HTERT RPE-1 (cell line): ENCODE measurements around the gene CEACAM1.
"Not testable (repeated sequence)": the region's sequence is repeated elsewhere in the genome, so short reads cannot be mapped to it uniquely, and the experiment has no call there.

Experiments
- in situ Hi-C: fragments of 300-500 bp; cut with MboI; formaldehyde crosslinking; loops from 4 replicates; pipeline ENCODE4 v1.14.3; 2020; ENCODE audit warnings: low sequenced_read_pairs

CEACAM1 gene

DNA sequence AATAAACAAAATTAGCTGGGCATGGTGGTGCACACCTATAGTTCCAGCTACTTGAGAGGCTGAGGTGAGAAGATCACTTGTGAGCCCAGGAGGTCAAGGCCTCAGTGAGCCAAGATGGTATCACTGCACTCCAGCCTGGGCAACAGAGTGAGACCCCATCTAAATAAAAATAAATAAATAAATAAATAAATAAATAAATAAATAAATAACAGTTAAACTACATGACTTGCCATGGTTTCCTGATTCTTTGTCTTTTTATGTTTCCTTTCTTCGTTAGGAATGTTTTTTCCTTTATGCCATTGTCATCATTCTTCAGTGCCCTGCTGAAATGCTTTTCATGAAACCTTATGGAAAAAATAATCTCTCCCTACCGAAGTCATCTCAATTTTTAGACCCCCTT is 50.3 kb downstream of the CEACAM1 start:
- in situ Hi-C loops: no loop called here

DNA sequence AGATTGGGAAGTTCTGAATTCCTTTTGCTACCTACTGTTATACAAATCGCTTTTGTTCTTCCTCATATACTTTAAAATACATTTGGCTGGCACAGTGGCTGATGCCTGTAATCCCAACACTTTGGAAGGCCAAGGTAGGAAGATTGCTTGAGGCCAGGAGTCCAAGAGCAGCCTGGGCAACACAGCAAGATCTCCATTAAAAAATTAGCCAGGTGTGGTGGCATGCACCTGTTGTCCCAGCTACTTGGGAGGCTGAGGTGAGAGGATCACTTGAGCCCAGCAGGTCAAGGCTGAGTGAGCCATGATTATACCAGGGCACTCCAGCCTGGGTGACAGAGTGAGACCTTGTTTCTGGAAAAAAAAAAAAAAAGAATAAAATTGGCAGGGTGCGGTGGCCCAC is 51.2 kb downstream of the CEACAM1 start:
- in situ Hi-C loops: no loop called here

DNA sequence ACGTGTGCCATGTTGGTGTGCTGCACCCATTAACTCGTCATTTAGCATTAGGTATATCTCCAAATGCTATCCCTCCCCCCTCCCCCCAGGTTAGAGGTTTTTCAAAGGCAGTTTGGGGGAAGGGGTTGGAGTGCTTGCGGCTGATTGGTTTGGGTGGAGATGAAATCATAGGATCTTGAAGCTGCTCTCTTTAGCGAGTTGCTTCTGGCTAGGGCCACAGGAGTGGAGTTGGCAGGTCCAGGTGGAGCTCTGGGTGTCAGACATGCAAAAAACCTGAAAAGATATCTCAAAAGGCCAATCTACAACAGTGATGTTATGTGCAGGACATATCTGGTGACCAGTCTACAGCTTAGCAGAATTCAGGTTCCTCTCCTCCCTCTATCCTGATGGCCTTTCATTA is 52.9 kb downstream of the CEACAM1 start:
- in situ Hi-C loops: no loop called here

- in situ Hi-C loops: no loop called here
Measured at GRCh38 chr19:42474743-42475142, 53.5 kb downstream of the CEACAM1 start.

DNA sequence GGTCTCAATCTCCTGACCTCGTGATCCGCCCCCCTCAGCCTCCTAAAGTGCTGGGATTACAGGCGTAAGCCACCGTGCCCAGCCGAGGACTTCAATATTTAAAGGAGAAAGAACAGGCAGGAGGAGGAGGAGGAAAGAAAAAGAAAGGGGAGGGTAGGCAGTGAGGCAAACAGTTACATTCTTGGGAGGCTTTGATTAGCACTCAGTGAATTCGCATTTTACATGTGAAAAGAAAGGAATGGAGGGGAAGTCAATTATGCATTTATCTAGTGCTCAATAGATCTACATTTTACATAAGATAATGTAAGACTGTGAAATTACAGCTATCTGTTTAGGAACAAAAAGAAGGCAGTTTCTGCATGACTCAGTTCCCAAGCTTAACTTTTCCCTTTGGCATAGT is 54.6 kb downstream of the CEACAM1 start:
- in situ Hi-C loops: no loop called here

DNA sequence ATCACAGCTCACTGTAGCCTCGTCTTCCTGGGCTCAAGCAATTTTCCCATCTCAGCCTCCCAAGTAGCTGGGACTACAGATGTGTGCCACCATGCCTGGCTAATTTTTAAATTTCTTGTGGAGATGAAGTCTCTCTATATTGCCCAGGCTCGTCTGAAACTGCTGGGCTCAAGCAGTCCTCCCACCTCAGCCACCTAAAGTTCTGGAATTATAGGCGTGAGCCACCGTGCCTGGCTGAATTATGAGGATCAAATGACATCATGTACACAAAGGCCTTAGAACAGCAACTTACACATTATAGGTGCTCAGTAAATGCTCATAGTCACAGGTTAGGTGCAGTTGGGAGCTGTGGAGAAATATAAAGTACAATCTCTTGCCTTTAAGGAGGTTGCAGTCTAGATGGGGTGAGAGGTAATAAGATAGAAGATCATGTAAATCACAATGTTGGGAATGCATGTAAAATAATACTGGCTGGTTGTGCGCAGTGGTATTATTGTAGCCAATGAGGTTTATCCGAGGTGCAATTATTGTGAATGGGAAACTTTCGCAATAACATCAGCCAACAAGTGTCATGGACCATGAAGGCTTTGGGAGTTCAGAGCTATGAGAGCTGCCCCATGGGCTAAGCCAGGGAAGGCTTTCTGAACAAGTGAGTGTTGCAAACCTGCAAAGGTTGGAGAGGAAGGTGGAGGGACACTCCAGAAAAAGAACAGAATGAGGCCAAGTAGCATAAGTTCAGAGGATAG is 55.7 kb downstream of the CEACAM1 start:
- in situ Hi-C loops: no loop called here

GRCh38 chr19:42471554-42472249 is 56.6 kb downstream of the CEACAM1 start:
- in situ Hi-C loops: no loop called here

- in situ Hi-C loops: no loop called here
Measured at GRCh38 chr19:42469311-42470235, 58.7 kb downstream of the CEACAM1 start.

DNA sequence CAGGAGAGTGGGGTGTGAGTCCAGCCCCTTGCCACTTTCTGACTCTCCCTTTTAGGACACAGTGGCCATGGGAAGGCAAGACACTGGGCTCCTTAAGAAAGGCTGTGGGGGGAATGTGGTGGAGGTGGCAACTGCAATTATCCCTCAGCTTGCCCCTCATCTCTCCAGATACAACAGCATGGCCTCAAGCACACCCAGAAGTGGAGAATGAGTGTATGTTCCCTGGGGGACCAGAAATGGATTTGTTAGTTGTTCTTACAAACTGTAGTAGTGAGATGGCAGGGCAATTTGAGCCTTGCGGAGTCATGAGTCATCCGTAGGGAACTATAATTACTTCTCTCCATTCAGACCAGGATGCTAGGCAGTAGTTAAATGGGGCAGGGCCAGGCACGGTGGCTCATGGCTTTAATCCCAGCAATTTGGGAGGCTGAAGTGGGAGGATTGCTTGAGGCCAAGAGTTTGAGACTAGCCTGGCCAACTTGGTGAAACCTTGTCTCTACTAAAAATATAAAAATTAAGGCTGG is 59.9 kb downstream of the CEACAM1 start:
- in situ Hi-C loops: no loop called here

DNA sequence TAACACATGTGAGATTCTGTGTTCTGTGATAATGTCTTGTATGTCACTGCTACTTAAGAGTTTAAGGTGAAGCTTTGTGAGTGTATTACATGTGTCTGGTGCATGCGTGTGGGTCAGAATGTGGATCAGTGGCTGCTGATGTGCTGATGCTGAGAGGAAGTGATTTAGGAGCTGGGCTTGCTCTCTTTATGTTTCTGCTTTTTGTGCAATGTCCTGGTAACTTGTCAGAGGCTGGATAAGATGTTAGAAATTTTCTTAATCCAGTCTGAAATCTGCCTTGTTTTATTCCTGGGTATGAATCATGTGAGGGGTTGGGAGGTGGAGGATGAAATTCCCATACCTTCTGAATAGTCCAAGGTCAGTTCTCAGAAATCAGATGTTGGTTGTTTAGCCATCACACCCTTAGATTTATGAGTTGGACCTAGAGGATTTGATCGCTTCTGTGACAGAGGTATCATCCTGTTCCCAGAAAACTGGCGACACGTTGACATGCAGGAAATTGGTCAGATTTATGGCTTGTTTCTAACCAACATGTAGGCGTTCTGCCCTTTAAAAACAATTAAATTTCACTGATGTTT is 61.0 kb downstream of the CEACAM1 start:
- in situ Hi-C loops: no loop called here

DNA sequence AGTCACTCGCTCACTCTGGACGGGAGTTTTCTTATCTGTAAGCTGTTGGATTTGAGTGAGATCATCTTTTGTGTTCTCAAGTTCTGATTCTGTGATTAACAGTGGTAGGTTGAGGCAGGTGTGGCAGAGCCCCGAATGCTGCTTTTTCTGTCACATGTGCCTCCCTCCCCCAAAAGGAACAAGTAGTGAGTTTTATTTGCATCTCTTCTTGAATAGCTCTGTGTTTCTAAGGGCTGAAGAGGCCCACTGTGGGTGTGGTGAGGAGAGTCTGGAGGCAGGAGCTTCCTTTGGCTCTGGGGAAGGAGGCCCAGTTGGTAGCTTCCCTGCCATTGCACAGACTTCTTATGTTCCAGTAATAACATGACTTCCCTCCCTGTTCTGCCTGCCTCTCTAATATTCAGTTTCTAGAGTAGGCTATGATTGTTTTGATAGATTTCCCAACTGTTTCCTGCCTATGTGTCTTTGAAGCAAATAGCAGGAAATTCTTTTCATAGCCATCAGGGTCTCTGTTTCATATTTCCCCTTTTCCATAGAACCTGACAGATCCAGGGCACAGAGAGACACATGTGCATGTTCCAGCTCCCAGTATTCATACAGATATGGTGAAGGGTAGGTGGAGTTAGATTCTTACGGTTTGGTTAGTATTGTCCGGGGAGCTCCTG is 61.6 kb downstream of the CEACAM1 start:
- in situ Hi-C loops: no loop called here

DNA sequence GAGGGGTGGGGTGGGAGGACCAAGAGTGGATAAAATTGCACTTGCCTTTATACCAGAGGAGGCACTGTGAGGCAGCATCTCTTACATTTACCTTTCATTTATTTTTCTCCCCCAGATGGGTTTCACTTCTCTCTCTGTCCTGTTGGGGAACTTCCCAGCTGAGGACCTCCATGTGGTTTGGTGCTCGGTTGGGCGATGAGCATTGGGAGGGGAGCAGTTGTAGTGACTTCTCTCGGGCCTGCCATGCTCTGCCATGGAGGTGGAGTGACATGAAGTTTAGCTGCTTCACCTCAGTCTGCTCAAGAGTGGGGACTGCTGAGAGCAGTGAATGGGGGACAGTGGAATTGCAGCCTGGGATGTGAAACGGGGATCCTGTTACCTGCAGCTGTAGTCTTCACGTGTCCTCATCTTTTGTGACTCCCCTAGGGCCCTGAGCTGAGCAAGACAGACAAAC is 62.4 kb downstream of the CEACAM1 start:
- in situ Hi-C loops: no loop called here

GRCh38 chr19:42461700-42462324 is 66.5 kb downstream of the CEACAM1 start:
- in situ Hi-C loops: no loop called here

DNA sequence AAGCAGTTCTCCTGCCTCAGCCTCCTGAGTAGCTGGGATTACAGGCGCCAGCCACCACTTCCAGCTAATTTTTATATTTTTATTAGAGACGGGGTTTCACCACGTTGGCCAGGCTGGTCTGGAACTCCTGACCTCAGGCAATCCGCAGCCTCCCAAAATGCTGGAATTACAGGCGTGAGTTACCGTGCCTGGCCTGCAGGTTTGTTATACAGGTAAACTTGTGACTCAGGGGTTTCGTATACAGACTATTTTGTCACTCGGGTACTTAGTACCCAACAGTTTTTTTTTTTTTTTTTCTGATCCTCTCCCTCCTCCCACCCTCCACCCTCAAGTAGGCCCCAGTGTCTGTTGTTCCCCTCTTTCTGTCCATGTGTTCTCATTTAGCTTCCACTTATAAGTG is 67.0 kb downstream of the CEACAM1 start:
- in situ Hi-C loops: not testable (repeated sequence)

DNA sequence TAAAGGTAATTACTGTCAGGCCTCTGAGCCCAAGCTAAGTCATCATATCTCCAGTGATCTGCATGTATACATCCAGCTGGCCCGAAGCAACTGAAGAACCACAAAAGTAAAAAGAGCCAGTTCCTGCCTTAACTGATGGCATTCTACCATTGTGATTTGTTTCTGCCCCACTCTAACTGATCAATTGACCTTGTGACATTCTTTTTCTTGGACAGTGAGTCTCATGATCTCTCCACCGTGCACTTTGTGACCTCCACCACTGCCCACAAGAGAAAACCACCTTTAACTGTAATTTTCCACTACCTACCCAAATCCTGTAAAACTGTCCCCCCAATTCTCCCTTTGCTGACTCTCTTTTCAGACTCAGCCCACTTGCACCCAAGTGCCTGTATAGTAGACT is 68.4 kb downstream of the CEACAM1 start:
- in situ Hi-C loops: no loop called here
